Activated T-cell treated with anti-CD3 and anti-CD28 coated beads, Interleukin-2, amount 50 U/mL, for 24 hours (primary cell): ENCODE results near the gene SURF4.

Experiments used
- DNase-seq: peaks from one replicate; pipeline ENCODE4 v3.0.0-alpha.2; 2020
- H3K27ac Mint-ChIP-seq: 2 replicates; pipeline ENCODE4 v1.8.0; 2020; ENCODE audit warnings: mild to moderate bottlenecking, mixed read lengths
- H3K27me3 Mint-ChIP-seq: 2 replicates; pipeline ENCODE4 v1.8.0; 2020; ENCODE audit warnings: mixed read lengths
- H3K36me3 Mint-ChIP-seq: 2 replicates; pipeline ENCODE4 v1.8.0; 2020; ENCODE audit warnings: low read depth, mixed read lengths
- H3K4me1 Mint-ChIP-seq: 2 replicates; pipeline ENCODE4 v1.8.0; 2020; ENCODE audit warnings: low read depth, mixed read lengths
- H3K4me3 Mint-ChIP-seq: 2 replicates; pipeline ENCODE4 v1.8.0; 2020; ENCODE audit warnings: mild to moderate bottlenecking, moderate library complexity, mixed read lengths
- H3K9me3 Mint-ChIP-seq: 2 replicates; pipeline ENCODE4 v1.8.0; 2020; ENCODE audit warnings: mixed read lengths

Gene SURF4

GRCh38 chr9:133315997-133316396, 59.9 kb downstream of the SURF4 start:
- Mint-ChIP-seq H3K4me1 (no peaks in the 10 kb centered on the region), H3K9me3 (no peaks in the 10 kb centered on the region), H3K27ac (no peak overlapping the region), H3K4me3 (no peak overlapping the region), H3K27me3 (peaks cover 2% of the 10 kb centered on the region), H3K36me3 (no peaks in the 10 kb centered on the region)
- DNase-seq: no peak
